Neural cell (in vitro differentiated cells): ENCODE measurements around the gene SECISBP2L. TPM values are rescaled to one million over a fixed set of nuclear protein-coding genes. Genes with fewer than 3 reads are reported as not detected.

Source experiments
- H2AFZ ChIP-seq: fragments of 200-600, 300-800 bp; sonication (generic), shearing (Covaris generic); 2 replicates; pipeline ENCODE4 v1.6.0; 2014; ENCODE audit warnings: low read depth, mild to moderate bottlenecking, antibody characterized with exemption, low read length, moderate library complexity
- H3F3A ChIP-seq: fragments of 200-600 bp; shearing (Covaris generic); 2 replicates; pipeline ENCODE4 v1.6.1; 2016; ENCODE audit warnings: mild to moderate bottlenecking, moderate library complexity, mixed read lengths, antibody characterized with exemption, low read length; ENCODE audit not compliant: insufficient read depth, poor library complexity, severe bottlenecking
- H3K27ac ChIP-seq: fragments of 200-600, 300-800 bp; sonication (generic), shearing (Covaris generic); 2 replicates; pipeline ENCODE4 v1.5.1; 2014; ENCODE audit warnings: mild to moderate bottlenecking, low read length, moderate library complexity
- H3K27me3 ChIP-seq: fragments of 300-800, 200-600 bp; sonication (generic), shearing (Covaris generic); 2 replicates; pipeline ENCODE4 v1.6.0; 2014; ENCODE audit warnings: mild to moderate bottlenecking, low read depth, low read length, moderate library complexity; ENCODE audit not compliant: insufficient read depth
- H3K36me3 ChIP-seq: fragments of 300-800, 200-600 bp; sonication (generic), shearing (Covaris generic); 2 replicates; pipeline ENCODE4 v1.5.1; 2014; ENCODE audit warnings: mild to moderate bottlenecking, antibody characterized with exemption, low read length, moderate library complexity; ENCODE audit not compliant: insufficient read depth
- H3K4me2 ChIP-seq: fragments of 300-800, 200-600 bp; sonication (generic), shearing (Covaris generic); 2 replicates; pipeline ENCODE4 v1.6.0; 2014; ENCODE audit warnings: mild to moderate bottlenecking, low read length
- H3K4me3 ChIP-seq: fragments of 300-800, 200-600 bp; sonication (generic), shearing (Covaris generic); 2 replicates; pipeline ENCODE4 v1.5.1; 2014; ENCODE audit warnings: mild to moderate bottlenecking, low read length, moderate library complexity
- H3K79me2 ChIP-seq: fragments of 200-600 bp; shearing (Covaris generic); replicated peaks from 2 replicates; pipeline ENCODE4 v1.6.0; 2014; ENCODE audit warnings: mild to moderate bottlenecking, low read length, moderate library complexity; ENCODE audit not compliant: insufficient read depth
- H3K9ac ChIP-seq: fragments of 300-800, 200-600 bp; sonication (generic), shearing (Covaris generic); 2 replicates; pipeline ENCODE4 v1.6.1; 2016; ENCODE audit warnings: mild to moderate bottlenecking, low read length, mixed read lengths
- H3K9me2 ChIP-seq: fragments of 200-600 bp; shearing (Covaris generic); 2 replicates; pipeline ENCODE4 v1.6.1; 2016; ENCODE audit warnings: mild to moderate bottlenecking, low read length, mixed read lengths; ENCODE audit not compliant: insufficient read depth
- H3K9me3 ChIP-seq: fragments of 200-600, 300-800 bp; sonication (generic), shearing (Covaris generic); 2 replicates; pipeline ENCODE4 v1.6.1; 2016; ENCODE audit warnings: mild to moderate bottlenecking, mixed run types, low read length, moderate library complexity, mixed read lengths
- H4K20me1 ChIP-seq: fragments of 200-600 bp; shearing (Covaris generic); 2 replicates; pipeline ENCODE4 v1.6.1; 2016; ENCODE audit warnings: mild to moderate bottlenecking, mixed run types; ENCODE audit not compliant: insufficient read depth
- CTCF ChIP-seq: fragments of 450-650 bp; IDR thresholded peaks from 2 replicates; pipeline ENCODE4 v1.5.1; 2014; ENCODE audit warnings: antibody characterized with exemption, mild to moderate bottlenecking, moderate library complexity; ENCODE audit not compliant: poor library complexity, severe bottlenecking
- EP300 ChIP-seq: fragments of 450-650 bp; conservative IDR thresholded peaks from 2 replicates; pipeline ENCODE4 v1.6.1; 2014; ENCODE audit warnings: antibody characterized with exemption, mild to moderate bottlenecking, moderate library complexity; ENCODE audit not compliant: poor library complexity, severe bottlenecking
- EZH2 ChIP-seq: fragments of 200-600, 300-800 bp; shearing (Covaris generic), sonication (generic); IDR thresholded peaks from 2 replicates; pipeline ENCODE4 v1.6.1; 2014; ENCODE audit warnings: antibody characterized with exemption, low read length, borderline replicate concordance, mild to moderate bottlenecking; ENCODE audit not compliant: insufficient read depth, poor library complexity, severe bottlenecking
- MXI1 ChIP-seq: fragments of 450-650 bp; conservative IDR thresholded peaks from 2 replicates; pipeline ENCODE4 v1.6.1; 2014; ENCODE audit warnings: antibody characterized with exemption, mild to moderate bottlenecking; ENCODE audit not compliant: poor library complexity, severe bottlenecking
- POLR2AphosphoS5 ChIP-seq: IDR thresholded peaks from 2 replicates; pipeline ENCODE4 v1.6.1; 2012
- RAD21 ChIP-seq: fragments of 450-650 bp; conservative IDR thresholded peaks from 2 replicates; pipeline ENCODE4 v1.6.1; 2014; ENCODE audit warnings: antibody characterized with exemption, mild to moderate bottlenecking, moderate library complexity
- SMC3 ChIP-seq: fragments of 450-650 bp; conservative IDR thresholded peaks from 2 replicates; pipeline ENCODE4 v1.6.1; 2014; ENCODE audit warnings: antibody characterized with exemption, mild to moderate bottlenecking, moderate library complexity; ENCODE audit not compliant: poor library complexity
- TAF1 ChIP-seq: IDR thresholded peaks from 2 replicates; pipeline ENCODE4 v1.6.1; 2012; ENCODE audit warnings: low read depth
- polyA plus RNA-seq: library from polyadenylated mRNA; depleted of rRNA; stranded (reverse); fragments of >200 nt; gene quantifications from 2 replicates; pipeline ENCODE4 v1.2.3, GENCODE V29; 2014
- TF ChIP-seq, protein P1 (sequence below): IDR thresholded peaks from 2 replicates; pipeline ENCODE4 v1.6.1; 2012; ENCODE audit warnings: borderline replicate concordance

Gene SECISBP2L
- polyA plus RNA-seq, 1 donor from 2014 or later: 45.9 TPM

DNA sequence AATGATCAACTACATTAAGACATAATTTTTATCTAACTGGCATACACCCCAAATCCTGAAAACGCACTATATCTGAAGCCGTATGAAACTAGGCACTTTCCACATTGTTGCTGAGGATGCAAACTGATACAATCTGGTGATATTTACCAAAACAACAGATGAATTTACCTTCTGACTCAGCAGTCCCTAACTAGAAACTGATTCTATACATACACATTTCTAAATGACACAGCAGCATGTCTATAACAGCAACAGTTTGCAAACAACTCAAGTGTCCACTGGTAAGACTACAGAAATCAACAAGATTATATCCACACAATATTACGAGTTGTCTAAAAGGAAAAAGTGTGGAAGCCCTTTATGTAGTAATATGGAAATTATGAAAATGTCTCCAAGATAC is 22.9 kb downstream of the SECISBP2L start:
- Histone ChIP-seq H3K36me3 (no peaks in the 10 kb centered on the region), H3K9ac (no peak overlapping the region), H3K79me2 (no peaks in the 10 kb centered on the region), H3K9me2 (no peaks in the 10 kb centered on the region), H3K4me3 (no peak overlapping the region), H3F3A (no peaks in the 10 kb centered on the region), H3K27me3 (no peaks in the 10 kb centered on the region), H3K4me2 (no peak overlapping the region), H3K27ac (no peak overlapping the region), H4K20me1 (no peaks in the 10 kb centered on the region), H3K9me3 (no peaks in the 10 kb centered on the region), H2AFZ (no peak overlapping the region)
- TF ChIP-seq RAD21 (no peak), CTCF (no peak), EZH2 (no peak), POLR2AphosphoS5 (no peak), EP300 (no peak), MXI1 (no peak), SMC3 (no peak), TAF1 (no peak)
- TF ChIP-seq, protein P1, sequence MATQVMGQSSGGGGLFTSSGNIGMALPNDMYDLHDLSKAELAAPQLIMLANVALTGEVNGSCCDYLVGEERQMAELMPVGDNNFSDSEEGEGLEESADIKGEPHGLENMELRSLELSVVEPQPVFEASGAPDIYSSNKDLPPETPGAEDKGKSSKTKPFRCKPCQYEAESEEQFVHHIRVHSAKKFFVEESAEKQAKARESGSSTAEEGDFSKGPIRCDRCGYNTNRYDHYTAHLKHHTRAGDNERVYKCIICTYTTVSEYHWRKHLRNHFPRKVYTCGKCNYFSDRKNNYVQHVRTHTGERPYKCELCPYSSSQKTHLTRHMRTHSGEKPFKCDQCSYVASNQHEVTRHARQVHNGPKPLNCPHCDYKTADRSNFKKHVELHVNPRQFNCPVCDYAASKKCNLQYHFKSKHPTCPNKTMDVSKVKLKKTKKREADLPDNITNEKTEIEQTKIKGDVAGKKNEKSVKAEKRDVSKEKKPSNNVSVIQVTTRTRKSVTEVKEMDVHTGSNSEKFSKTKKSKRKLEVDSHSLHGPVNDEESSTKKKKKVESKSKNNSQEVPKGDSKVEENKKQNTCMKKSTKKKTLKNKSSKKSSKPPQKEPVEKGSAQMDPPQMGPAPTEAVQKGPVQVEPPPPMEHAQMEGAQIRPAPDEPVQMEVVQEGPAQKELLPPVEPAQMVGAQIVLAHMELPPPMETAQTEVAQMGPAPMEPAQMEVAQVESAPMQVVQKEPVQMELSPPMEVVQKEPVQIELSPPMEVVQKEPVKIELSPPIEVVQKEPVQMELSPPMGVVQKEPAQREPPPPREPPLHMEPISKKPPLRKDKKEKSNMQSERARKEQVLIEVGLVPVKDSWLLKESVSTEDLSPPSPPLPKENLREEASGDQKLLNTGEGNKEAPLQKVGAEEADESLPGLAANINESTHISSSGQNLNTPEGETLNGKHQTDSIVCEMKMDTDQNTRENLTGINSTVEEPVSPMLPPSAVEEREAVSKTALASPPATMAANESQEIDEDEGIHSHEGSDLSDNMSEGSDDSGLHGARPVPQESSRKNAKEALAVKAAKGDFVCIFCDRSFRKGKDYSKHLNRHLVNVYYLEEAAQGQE: no peak

- TF ChIP-seq EZH2 (no peak), POLR2AphosphoS5 (no peak), EP300 (no peak), CTCF (no peak), RAD21 (no peak), TAF1 (no peak), MXI1 (no peak)
- TF ChIP-seq, protein P1: no peak
- Histone ChIP-seq H3K27me3 (no peaks in the 10 kb centered on the region), H3K4me2 (no peak overlapping the region), H4K20me1 (no peaks in the 10 kb centered on the region), H3K4me3 (no peak overlapping the region), H3K9me2 (no peaks in the 10 kb centered on the region), H3F3A (no peaks in the 10 kb centered on the region), H3K9me3 (no peaks in the 10 kb centered on the region), H3K36me3 (no peaks in the 10 kb centered on the region), H3K9ac (no peak overlapping the region), H2AFZ (no peak overlapping the region), H3K79me2 (no peaks in the 10 kb centered on the region), H3K27ac (no peak overlapping the region)
These were observed 30.4 kb downstream of the SECISBP2L start for GRCh38 chr15:49015896-49016295.
